Activated CD8-positive, alpha-beta memory T cell treated with anti-CD3 and anti-CD28 coated beads for 4 hours (primary cell): ENCODE results near the gene TMEM163.
"Not testable (repeated sequence)": the region's sequence is repeated elsewhere in the genome, so short reads cannot be mapped to it uniquely, and the experiment has no call there.

ENCODE experiments used
- DNase-seq, 2 donors: peaks; one replicate each; pipeline ENCODE4 v3.0.0-alpha.2; 2020; ENCODE audit warnings: low read depth in 2 of 2

TMEM163 gene

GRCh38 chr2:134536296-134536695 is 182.5 kb downstream of the TMEM163 start:
- no peak for DNase-seq

- no peak for DNase-seq
These were observed 186.3 kb downstream of the TMEM163 start for GRCh38 chr2:134532537-134532936.

GRCh38 chr2:134527381-134527780 is 191.4 kb downstream of the TMEM163 start:
- no peak for DNase-seq

GRCh38 chr2:134522496-134523455 is 196.0 kb downstream of the TMEM163 start:
- no peak for DNase-seq

GRCh38 chr2:134518101-134518500 is 200.7 kb downstream of the TMEM163 start:
- no peak for DNase-seq

- no peak for DNase-seq
These were observed 203.7 kb downstream of the TMEM163 start for GRCh38 chr2:134515137-134515536.

GRCh38 chr2:134513465-134513804 is 205.4 kb downstream of the TMEM163 start:
- DNase-seq: no peak

- DNase-seq: no peak
These were observed 205.9 kb downstream of the TMEM163 start for GRCh38 chr2:134512734-134513464.

GRCh38 chr2:134508391-134508790 is 210.4 kb downstream of the TMEM163 start:
- no peak for DNase-seq

- DNase-seq: no peak
These were observed 211.1 kb downstream of the TMEM163 start for GRCh38 chr2:134507697-134508096.

- not testable (repeated sequence) for DNase-seq
These were observed 211.6 kb downstream of the TMEM163 start for GRCh38 chr2:134507159-134507558.

GRCh38 chr2:134505446-134505845 is 213.4 kb downstream of the TMEM163 start:
- DNase-seq: no peak

GRCh38 chr2:134504586-134505336 is 214.0 kb downstream of the TMEM163 start:
- no peak for DNase-seq

GRCh38 chr2:134502104-134502503 is 216.7 kb downstream of the TMEM163 start:
- DNase-seq: no peak

GRCh38 chr2:134501476-134502091 is 217.2 kb downstream of the TMEM163 start:
- no peak for DNase-seq

GRCh38 chr2:134500211-134500935 is 218.4 kb downstream of the TMEM163 start:
- no peak for DNase-seq

- no peak for DNase-seq
These were observed 219.4 kb downstream of the TMEM163 start for GRCh38 chr2:134499307-134499926.

GRCh38 chr2:134498654-134499053 is 220.1 kb downstream of the TMEM163 start:
- DNase-seq: no peak

- no peak for DNase-seq
These were observed 225.0 kb downstream of the TMEM163 start for GRCh38 chr2:134493797-134494196.

GRCh38 chr2:134491771-134492441 is 226.9 kb downstream of the TMEM163 start:
- DNase-seq: no peak
